ENCODE results near the gene MYBPHL.
A peak's percentile ranks its signal among the peaks of the same experiment; 100 is the strongest.
"Not testable (repeated sequence)": the region's sequence is repeated elsewhere in the genome, so short reads cannot be mapped to it uniquely, and the experiment has no call there.

Gene MYBPHL

GRCh38 chr1:109298666-109299557, 7.9 kb downstream of the MYBPHL start:
- Histone ChIP-seq H3K4me1 (ENCODE audit: insufficient read depth, low read length) (0 out of 2 replicates have a peak, but pooled peaks cover 5% of the 10 kb centered on the region), H3K36me3 (ENCODE audit: insufficient read depth, low read length) (no peaks in the 10 kb centered on the region), H3K9me3 (ENCODE audit: control insufficient read depth, insufficient read depth, low read length) (no peaks in the 10 kb centered on the region), H3K9ac (ENCODE audit: low read depth, low read length) (no peak overlapping the region)

GRCh38 chr1:109296782-109297181, 10.0 kb downstream of the MYBPHL start:
- Histone ChIP-seq H3K36me3 (ENCODE audit: insufficient read depth, low read length) (no peaks in the 10 kb centered on the region), H3K9me3 (ENCODE audit: control insufficient read depth, insufficient read depth, low read length) (no peaks in the 10 kb centered on the region), H3K4me1 (ENCODE audit: insufficient read depth, low read length) (0 out of 2 replicates have a peak, but pooled peaks cover 5% of the 10 kb centered on the region), H3K9ac (ENCODE audit: low read depth, low read length) (no peak overlapping the region)

GRCh38 chr1:109295712-109296415, 10.9 kb downstream of the MYBPHL start:
- Histone ChIP-seq H3K9ac (ENCODE audit: low read depth, low read length) (no peak overlapping the region), H3K9me3 (ENCODE audit: control insufficient read depth, insufficient read depth, low read length) (no peaks in the 10 kb centered on the region), H3K4me1 (ENCODE audit: insufficient read depth, low read length) (0 out of 2 replicates have a peak, but pooled peaks cover 5% of the 10 kb centered on the region), H3K36me3 (ENCODE audit: insufficient read depth, low read length) (no peaks in the 10 kb centered on the region)

- no peak overlapping the region for H3K9ac ChIP-seq (ENCODE audit: low read depth, low read length)
- H3K9me3 ChIP-seq (ENCODE audit: control insufficient read depth, insufficient read depth, low read length), result no peaks in the 10 kb centered on the region
- no peaks in the 10 kb centered on the region for H3K36me3 ChIP-seq (ENCODE audit: insufficient read depth, low read length)
- H3K4me1 ChIP-seq (ENCODE audit: insufficient read depth, low read length), result 0 out of 2 replicates have a peak, but pooled peaks cover 5% of the 10 kb centered on the region
Observed at GRCh38 chr1:109294481-109294880, 12.3 kb downstream of the MYBPHL start.

- Histone ChIP-seq H3K9me3 (ENCODE audit: control insufficient read depth, insufficient read depth, low read length) (no peaks in the 10 kb centered on the region), H3K9ac (ENCODE audit: low read depth, low read length) (no peak overlapping the region), H3K36me3 (ENCODE audit: insufficient read depth, low read length) (no peaks in the 10 kb centered on the region), H3K4me1 (ENCODE audit: insufficient read depth, low read length) (0 out of 2 replicates have a peak, but pooled peaks cover 5% of the 10 kb centered on the region)
Observed at GRCh38 chr1:109293026-109293425, 13.8 kb downstream of the MYBPHL start.

- H3K9me3 ChIP-seq (ENCODE audit: control insufficient read depth, insufficient read depth, low read length), result no peaks in the 10 kb centered on the region
Observed at GRCh38 chr1:109292364-109292763, 14.4 kb downstream of the MYBPHL start.

GRCh38 chr1:109290998-109291397, 15.8 kb downstream of the MYBPHL start:
- H3K9ac ChIP-seq (ENCODE audit: low read depth, low read length), result no peak overlapping the region

More at GRCh38 chr1:109292364-109292763, 14.4 kb downstream of the MYBPHL start:
- H3K36me3 ChIP-seq (ENCODE audit: insufficient read depth, low read length), result no peaks in the 10 kb centered on the region
- H3K9ac ChIP-seq (ENCODE audit: low read depth, low read length), result no peak overlapping the region
- H3K4me1 ChIP-seq (ENCODE audit: insufficient read depth, low read length), result 0 out of 2 replicates have a peak, but pooled peaks cover 5% of the 10 kb centered on the region

GRCh38 chr1:109290137-109290536, 16.7 kb downstream of the MYBPHL start:
- H3K36me3 ChIP-seq (ENCODE audit: insufficient read depth, low read length), result no peaks in the 10 kb centered on the region

More at GRCh38 chr1:109290998-109291397, 15.8 kb downstream of the MYBPHL start:
- Histone ChIP-seq H3K36me3 (ENCODE audit: insufficient read depth, low read length) (no peaks in the 10 kb centered on the region), H3K4me1 (ENCODE audit: insufficient read depth, low read length) (0 out of 2 replicates have a peak, but pooled peaks cover 5% of the 10 kb centered on the region), H3K9me3 (ENCODE audit: control insufficient read depth, insufficient read depth, low read length) (no peaks in the 10 kb centered on the region)

GRCh38 chr1:109286762-109287161, 20.0 kb downstream of the MYBPHL start:
- H3K36me3 ChIP-seq (ENCODE audit: insufficient read depth, low read length); H3K9ac ChIP-seq (ENCODE audit: low read depth, low read length); H3K9me3 ChIP-seq (ENCODE audit: control insufficient read depth, insufficient read depth, low read length): not testable (repeated sequence)

More at GRCh38 chr1:109290137-109290536, 16.7 kb downstream of the MYBPHL start:
- Histone ChIP-seq H3K9ac (ENCODE audit: low read depth, low read length) (no peak overlapping the region), H3K9me3 (ENCODE audit: control insufficient read depth, insufficient read depth, low read length) (no peaks in the 10 kb centered on the region), H3K4me1 (ENCODE audit: insufficient read depth, low read length) (peaks cover 5% of the 10 kb centered on the region)

GRCh38 chr1:109283748-109284600, 22.8 kb downstream of the MYBPHL start:
- peaks cover 5% of the 10 kb centered on the region; the same call in 1 of the 2 replicates for H3K36me3 ChIP-seq (ENCODE audit: insufficient read depth, low read length)
- no peaks in the 10 kb centered on the region for H3K9me3 ChIP-seq (ENCODE audit: control insufficient read depth, insufficient read depth, low read length)
- H3K9ac ChIP-seq (ENCODE audit: low read depth, low read length), result peak overlapping the region; percentile 97
- H3K4me1 ChIP-seq (ENCODE audit: insufficient read depth, low read length), result peaks cover 16% of the 10 kb centered on the region

More at GRCh38 chr1:109286762-109287161, 20.0 kb downstream of the MYBPHL start:
- H3K4me1 ChIP-seq (ENCODE audit: insufficient read depth, low read length), result peaks cover 16% of the 10 kb centered on the region

GRCh38 chr1:109282952-109283747, 23.7 kb downstream of the MYBPHL start, which contains the start of gene PSRC1:
PSRC1 (minus strand) TSS chr1:109283145.
- Histone ChIP-seq H3K36me3 (ENCODE audit: insufficient read depth, low read length) (peaks cover 5% of the 10 kb centered on the region; the same call in 1 of the 2 replicates), H3K4me1 (ENCODE audit: insufficient read depth, low read length) (peaks cover 16% of the 10 kb centered on the region), H3K9ac (ENCODE audit: low read depth, low read length) (peak within 1 kb of the TSS; percentile 97), H3K9me3 (ENCODE audit: control insufficient read depth, insufficient read depth, low read length) (no peaks in the 10 kb centered on the region)

GRCh38 chr1:109282497-109282951, 24.3 kb downstream of the MYBPHL start:
- Histone ChIP-seq H3K9me3 (ENCODE audit: control insufficient read depth, insufficient read depth, low read length) (no peaks in the 10 kb centered on the region), H3K4me1 (ENCODE audit: insufficient read depth, low read length) (peaks cover 22% of the 10 kb centered on the region), H3K36me3 (ENCODE audit: insufficient read depth, low read length) (peaks cover 5% of the 10 kb centered on the region; the same call in 1 of the 2 replicates), H3K9ac (ENCODE audit: low read depth, low read length) (peak overlapping the region; percentile 97)

Data from ES-I3 (cell line).